IPS DF 4.7 (cell line): ENCODE measurements around the gene ARHGAP20.

Experiments
- DNase-seq: peaks from one replicate; pipeline ENCODE4 v3.0.0-alpha.2; 2013; ENCODE audit warnings: low spot score; ENCODE audit errors: extremely low read depth

ARHGAP20 gene, protein sequence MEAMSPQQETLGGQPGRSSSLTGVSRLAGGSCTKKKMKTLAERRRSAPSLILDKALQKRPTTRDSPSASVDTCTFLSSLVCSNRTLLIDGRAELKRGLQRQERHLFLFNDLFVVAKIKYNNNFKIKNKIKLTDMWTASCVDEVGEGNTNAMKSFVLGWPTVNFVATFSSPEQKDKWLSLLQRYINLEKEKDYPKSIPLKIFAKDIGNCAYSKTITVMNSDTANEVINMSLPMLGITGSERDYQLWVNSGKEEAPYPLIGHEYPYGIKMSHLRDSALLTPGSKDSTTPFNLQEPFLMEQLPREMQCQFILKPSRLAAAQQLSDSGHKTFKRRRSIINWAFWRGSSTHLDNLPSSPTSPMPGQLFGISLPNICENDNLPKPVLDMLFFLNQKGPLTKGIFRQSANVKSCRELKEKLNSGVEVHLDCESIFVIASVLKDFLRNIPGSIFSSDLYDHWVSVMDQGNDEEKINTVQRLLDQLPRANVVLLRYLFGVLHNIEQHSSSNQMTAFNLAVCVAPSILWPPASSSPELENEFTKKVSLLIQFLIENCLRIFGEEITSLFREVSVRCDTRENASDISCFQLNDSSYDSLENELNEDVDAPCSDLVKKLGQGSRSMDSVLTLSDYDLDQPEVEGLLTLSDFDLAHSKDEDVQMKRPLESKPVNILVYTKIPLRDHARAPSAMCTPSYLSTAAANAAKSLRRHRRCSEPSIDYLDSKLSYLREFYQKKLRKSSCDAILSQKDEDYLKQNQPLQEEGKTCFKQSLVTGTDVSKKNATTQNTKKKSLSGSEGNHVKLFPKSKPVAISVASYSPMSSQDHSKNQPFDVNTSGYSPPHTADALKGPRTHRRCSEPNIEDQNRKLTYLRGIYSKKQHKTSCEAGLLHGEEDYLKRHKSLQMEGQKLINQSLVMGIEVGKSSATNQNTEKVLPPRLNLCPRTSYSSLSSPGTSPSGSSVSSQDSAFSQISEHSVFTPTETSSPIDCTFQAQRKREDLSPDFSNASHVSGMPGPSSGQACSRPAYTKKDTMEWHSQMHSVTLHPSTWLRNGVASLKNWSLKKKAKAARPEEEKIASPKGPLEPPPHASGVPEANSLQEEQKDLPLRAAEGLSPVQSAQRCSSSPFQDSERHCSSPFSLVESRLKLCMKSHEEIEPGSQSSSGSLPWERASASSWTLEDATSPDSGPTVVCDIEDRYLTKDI

GRCh38 chr11:110711776-110712658 is at the start of gene ARHGAP20:
TSS of gene ARHGAP20 (minus strand) at chr11:110712437. CDS start at chr11:110712231, 206 bp downstream.
- no peak for DNase-seq

DNA sequence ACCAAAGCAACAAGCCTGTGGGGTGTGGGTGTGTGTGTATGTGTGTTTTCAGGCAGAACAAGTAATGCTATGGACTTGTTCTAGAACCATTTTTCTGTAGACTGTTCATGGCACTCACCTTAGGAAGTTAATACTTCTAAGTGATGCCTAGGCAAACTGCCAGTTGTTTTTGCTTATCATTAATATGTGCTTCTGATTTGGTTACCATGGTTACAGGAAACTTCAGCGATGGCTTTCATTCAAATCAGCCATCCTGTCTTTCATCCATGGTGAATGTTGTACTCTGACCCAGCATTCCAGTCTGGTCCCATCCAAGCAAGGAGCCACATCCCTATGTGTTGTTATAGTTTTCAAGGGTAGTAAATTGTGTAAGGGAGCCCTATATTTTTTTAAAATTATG is 49.8 kb upstream of the ARHGAP20 start:
- DNase-seq: no peak

DNA sequence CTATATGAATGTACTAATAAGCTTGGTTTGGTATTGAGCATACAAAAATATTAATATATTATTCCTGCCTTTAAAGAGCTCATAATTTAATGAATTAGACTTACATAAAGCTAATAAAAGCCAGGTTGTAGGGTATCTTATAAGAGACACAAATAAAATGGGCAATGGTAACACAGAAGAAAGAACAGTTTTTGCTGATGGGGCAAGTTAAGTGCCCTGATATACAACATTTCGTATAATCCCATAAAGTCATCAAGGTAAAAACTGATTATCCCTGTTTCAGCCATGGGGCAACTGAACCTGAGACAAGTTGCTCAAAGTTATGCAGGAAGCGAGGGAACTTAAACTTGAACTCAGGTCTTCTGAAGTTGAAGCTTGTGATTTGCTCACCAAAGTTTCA is 48.9 kb upstream of the ARHGAP20 start:
- DNase-seq: no peak

- DNase-seq: no peak
Measured at GRCh38 chr11:110759972-110760381, 47.7 kb upstream of the ARHGAP20 start.

DNA sequence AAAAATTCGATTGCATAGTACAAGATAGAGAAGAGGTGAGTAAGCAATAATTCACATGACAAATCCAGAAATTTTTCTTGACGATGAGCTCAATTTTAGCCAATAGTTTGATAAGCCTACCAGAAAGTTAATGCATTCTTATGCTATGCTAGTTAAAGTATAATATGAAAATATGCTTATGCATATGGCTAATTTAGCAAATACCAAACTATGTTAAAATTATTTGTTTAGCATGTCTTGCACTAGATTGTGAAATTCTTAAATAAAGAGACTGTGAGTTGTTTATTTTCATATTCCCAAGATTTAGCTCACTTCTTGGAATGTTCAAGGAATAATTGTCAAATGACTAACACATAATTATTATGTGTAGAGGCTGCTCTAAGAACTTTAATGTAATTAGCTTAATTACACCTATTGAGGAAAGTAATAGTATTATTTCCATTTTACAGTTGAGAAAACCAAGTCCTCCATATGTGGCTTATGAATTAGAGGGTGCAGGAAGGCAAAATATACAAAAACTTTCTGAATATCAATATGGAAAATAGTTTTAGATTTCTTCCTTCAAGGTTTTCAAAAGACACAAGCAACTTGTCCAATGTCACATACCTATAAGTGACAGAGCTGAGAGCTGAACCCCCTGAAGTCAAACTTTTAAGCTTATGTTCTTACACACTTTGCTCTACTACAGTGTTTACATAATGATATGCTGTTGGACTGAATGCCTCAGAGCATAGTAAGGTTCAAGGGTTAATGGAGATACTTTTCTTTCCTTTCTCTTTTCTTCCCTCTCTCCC is 45.9 kb upstream of the ARHGAP20 start:
- DNase-seq: no peak

DNA sequence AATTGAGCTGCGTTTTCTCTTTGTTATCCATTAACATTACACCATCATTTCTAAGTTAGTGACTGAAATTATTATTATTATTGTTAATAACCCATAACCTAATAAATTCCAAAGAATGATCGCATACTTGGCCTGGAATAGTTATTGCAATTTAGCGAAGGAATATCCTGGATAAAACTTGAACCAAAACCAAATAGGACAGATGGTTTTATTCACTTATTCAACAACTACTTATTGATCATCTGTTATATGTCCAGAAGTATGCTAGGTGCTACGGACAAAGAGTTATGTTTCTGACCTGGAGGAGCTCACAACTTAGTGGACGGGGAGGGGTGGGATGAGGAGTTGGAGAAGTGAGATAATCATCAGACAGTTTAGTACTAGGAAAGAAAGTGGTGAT is 44.8 kb upstream of the ARHGAP20 start:
- no peak for DNase-seq

- no peak for DNase-seq
Measured at GRCh38 chr11:110755941-110756340, 43.7 kb upstream of the ARHGAP20 start.

GRCh38 chr11:110752890-110753289 is 40.7 kb upstream of the ARHGAP20 start:
- DNase-seq: no peak

GRCh38 chr11:110750100-110750499 is 37.9 kb upstream of the ARHGAP20 start:
- DNase-seq: no peak

DNA sequence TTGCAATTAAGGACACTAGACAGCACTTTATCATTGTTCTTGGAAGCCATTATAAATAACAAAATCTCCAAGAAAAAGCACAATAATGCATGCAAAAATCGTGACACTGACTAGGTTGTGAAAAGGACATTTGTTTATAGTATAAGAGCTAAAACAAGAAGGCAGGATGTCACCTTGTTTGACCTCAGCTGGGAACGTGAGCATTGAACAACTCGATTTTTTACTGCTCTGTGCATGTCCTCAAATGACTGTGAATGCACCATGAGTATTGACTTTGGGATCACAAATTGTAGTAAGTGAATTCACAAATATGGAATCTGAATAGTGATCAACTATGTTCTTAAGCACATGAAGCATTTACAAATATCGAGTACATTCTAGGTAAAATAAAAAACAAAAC is 35.3 kb upstream of the ARHGAP20 start:
- no peak for DNase-seq

DNA sequence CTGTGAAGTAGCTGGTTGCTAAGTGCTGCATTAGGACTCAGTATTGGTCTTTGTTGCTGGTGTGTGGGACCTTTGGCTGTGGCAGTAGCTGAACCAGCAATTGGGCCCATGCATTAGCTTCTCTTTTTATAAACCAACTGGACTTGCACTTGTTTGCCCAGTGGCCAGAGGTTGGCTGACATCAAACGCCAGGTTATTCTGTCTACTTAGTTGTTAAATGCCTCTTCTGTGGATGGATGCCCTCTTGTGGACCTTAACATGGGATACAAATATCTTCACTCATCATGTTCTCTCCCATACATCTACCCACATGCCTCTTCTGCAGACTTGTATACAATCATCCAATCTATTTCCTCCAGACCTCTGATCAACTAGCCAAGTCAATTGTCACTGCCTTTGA is 26.4 kb upstream of the ARHGAP20 start:
- no peak for DNase-seq

- no peak for DNase-seq
Measured at GRCh38 chr11:110737593-110737992, 25.4 kb upstream of the ARHGAP20 start.

DNA sequence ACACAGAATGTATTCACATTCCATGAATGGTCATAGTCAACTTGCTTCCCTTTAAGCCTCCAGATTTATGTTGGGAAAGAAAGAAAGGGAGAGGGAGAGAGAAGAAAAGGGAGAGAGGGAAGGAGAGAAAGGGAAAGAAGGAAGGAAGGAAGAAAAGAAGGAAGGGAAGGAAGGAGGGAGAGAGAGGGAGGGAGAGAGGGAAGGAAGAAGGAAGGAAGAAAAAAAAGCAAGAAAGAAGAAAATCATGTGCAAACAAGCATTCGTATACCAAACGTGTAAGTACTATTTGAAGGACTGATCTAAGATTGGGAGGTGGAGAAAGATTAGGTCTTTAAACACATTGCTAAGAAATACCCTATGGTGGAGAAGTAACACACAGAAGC is 23.9 kb upstream of the ARHGAP20 start:
- DNase-seq: no peak

GRCh38 chr11:110735455-110736170 is 23.4 kb upstream of the ARHGAP20 start:
- no peak for DNase-seq

DNA sequence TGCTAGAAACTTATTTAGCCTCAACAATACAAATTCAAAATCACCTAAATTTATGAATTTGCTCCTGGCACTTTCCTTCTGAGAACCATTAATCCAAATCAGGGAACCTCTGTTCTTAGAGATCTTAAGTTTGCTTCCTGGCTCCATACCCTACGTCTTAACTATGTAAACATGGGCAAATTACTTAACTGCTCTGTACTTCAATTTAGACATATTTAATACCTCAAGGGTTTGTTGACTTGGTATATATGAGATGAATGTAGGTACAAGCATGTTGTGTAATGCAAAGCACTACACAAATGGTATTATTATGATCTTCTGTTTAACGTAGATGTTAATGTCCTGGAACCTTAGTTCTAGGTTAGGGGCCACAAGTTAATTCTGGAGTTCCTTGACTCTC is 22.6 kb upstream of the ARHGAP20 start:
- no peak for DNase-seq

GRCh38 chr11:110730773-110731172 is 18.5 kb upstream of the ARHGAP20 start:
- DNase-seq: no peak

GRCh38 chr11:110728883-110729282 is 16.6 kb upstream of the ARHGAP20 start:
- DNase-seq: no peak

DNA sequence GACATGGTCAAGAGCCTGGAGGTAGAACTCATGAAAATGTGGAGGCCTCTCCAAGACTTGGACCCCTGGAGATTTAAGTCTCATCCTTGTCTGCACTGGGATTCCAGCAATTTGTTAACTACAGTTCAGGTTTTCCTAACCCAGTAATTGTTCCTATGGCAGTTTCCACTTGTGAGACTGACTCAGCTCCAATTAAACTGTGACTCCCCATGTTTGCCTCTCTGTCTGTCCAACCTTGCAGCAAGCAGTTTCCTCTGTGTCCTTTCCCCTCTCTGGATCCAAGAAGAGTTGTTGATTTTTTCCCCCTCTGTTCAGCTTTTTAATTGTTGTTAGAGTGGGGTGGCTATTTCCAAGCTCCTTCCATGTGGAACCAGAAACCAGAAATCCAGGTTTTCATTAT is 16.2 kb upstream of the ARHGAP20 start:
- no peak for DNase-seq

DNA sequence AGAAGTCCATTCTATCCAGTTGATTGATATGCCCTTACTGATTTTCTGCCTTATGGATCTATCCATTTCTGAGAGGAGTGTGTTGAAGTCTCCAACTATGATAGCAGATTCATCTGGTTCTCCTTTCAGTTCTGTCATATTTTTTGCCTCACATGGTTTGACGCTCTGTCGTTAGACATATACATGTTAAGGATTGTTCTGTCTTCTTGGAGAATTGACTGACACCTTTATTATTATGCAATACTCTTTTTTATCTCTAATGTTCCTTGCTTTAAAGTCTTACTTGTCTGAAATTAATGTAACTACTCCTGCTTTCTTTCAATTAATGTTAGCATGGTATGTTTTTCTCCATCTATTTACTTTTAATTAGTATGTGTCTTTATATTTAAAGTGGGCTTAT is 12.1 kb upstream of the ARHGAP20 start:
- DNase-seq: no peak
